ENCODE data around the gene PRODH.
"Not testable (repeated sequence)": the region's sequence is repeated elsewhere in the genome, so short reads cannot be mapped to it uniquely, and the experiment has no call there.

The PRODH gene

GRCh38 chr22:18967391-18968010, 31.4 kb upstream of the PRODH start:
- not testable (repeated sequence) for DNase-seq

GRCh38 chr22:18966748-18967147, 30.7 kb upstream of the PRODH start:
- no peak for DNase-seq

- no peak for DNase-seq
Measured at GRCh38 chr22:18965526-18966421, 29.7 kb upstream of the PRODH start.

- not testable (repeated sequence) for DNase-seq
Measured at GRCh38 chr22:18964501-18965265, 28.6 kb upstream of the PRODH start.

- not testable (repeated sequence) for DNase-seq
Measured at GRCh38 chr22:18964051-18964450, 28.0 kb upstream of the PRODH start.

- DNase-seq, result no peak
Measured at GRCh38 chr22:18962308-18962635, 26.2 kb upstream of the PRODH start.

- not testable (repeated sequence) for DNase-seq
Measured at GRCh38 chr22:18961632-18962307, 25.7 kb upstream of the PRODH start.

GRCh38 chr22:18961201-18961600, 25.1 kb upstream of the PRODH start:
- not testable (repeated sequence) for DNase-seq

GRCh38 chr22:18960166-18960820, 24.2 kb upstream of the PRODH start:
- DNase-seq, result not testable (repeated sequence)

- not testable (repeated sequence) for DNase-seq
Measured at GRCh38 chr22:18959741-18960140, 23.6 kb upstream of the PRODH start.

GRCh38 chr22:18959266-18959665, 23.2 kb upstream of the PRODH start:
- DNase-seq, result not testable (repeated sequence)

GRCh38 chr22:18958738-18959137, 22.6 kb upstream of the PRODH start:
- not testable (repeated sequence) for DNase-seq

- DNase-seq, result not testable (repeated sequence)
Measured at GRCh38 chr22:18958321-18958705, 22.2 kb upstream of the PRODH start.

GRCh38 chr22:18957621-18958320, 21.7 kb upstream of the PRODH start:
- not testable (repeated sequence) for DNase-seq

- not testable (repeated sequence) for DNase-seq
Measured at GRCh38 chr22:18956956-18957355, 20.9 kb upstream of the PRODH start.

GRCh38 chr22:18956121-18956895, 20.2 kb upstream of the PRODH start:
- DNase-seq, result not testable (repeated sequence)

- no peak for DNase-seq
Measured at GRCh38 chr22:18955696-18956095, 19.6 kb upstream of the PRODH start.

GRCh38 chr22:18954990-18955571, 19.0 kb upstream of the PRODH start:
- DNase-seq, result no peak

- DNase-seq, result not testable (repeated sequence)
Measured at GRCh38 chr22:18954303-18954989, 18.4 kb upstream of the PRODH start.

GRCh38 chr22:18953128-18953527, 17.0 kb upstream of the PRODH start:
- DNase-seq, result not testable (repeated sequence)

Data from NCI-H187 treated with DMSO at 0.1 percent for 48 hours (cell line).